SK-N-SH (cell line): ENCODE data around the gene GHRL. TPM values are rescaled to one million over a fixed set of nuclear protein-coding genes. Genes with fewer than 3 reads are reported as not detected.

ENCODE experiments used
- CTCF ChIA-PET: fragments of 300-600, 350-600 bp; formaldehyde crosslinking; extraction: SDS; loops from one replicate; lab custom pipeline; 2021; lab: Yijun Ruan, JAX
- POLR2A ChIA-PET: fragments of 350-600 bp; sonication (Branson Sonifier 250); formaldehyde crosslinking; extraction: SDS; loops from one replicate; lab custom pipeline; 2020; ENCODE audit warnings: antibody characterized with exemption, inconsistent platforms; lab: Yijun Ruan, JAX
- DNase-seq: peaks from one replicate; pipeline ENCODE4 v3.0.0; 2012
- H2AFZ ChIP-seq: fragments of 200-600 bp; sonication (generic); 2 replicates; pipeline ENCODE4 v1.8.1; 2016; ENCODE audit warnings: antibody characterized with exemption, mild to moderate bottlenecking, low read depth
- H3F3A ChIP-seq: fragments of 200-600 bp; sonication (generic); replicated peaks from 2 replicates; pipeline ENCODE3; 2016; ENCODE audit warnings: antibody characterized with exemption, mild to moderate bottlenecking; ENCODE audit not compliant: insufficient read depth
- H3K27ac ChIP-seq, 2 experiments: fragments of 200-500 bp in 1 of 2; fragments of 200-600 bp in 1 of 2; sonication (Bioruptor generic) in 1 of 2; sonication (generic), shearing (Covaris generic) in 1 of 2; 2 replicates each; pipeline versions ENCODE4 v1.5.1 to v1.6.1; 2014 to 2016; ENCODE audit warnings: low read depth in 2 of 2, inconsistent platforms in 1 of 2, low read length in 1 of 2, mild to moderate bottlenecking in 1 of 2, mixed read lengths in 1 of 2
- H3K27me3 ChIP-seq: fragments of 200-600 bp; sonication (generic), shearing (Covaris generic); 2 replicates; pipeline ENCODE4 v1.6.1; 2016; ENCODE audit warnings: mixed run types; ENCODE audit not compliant: insufficient read depth
- H3K36me3 ChIP-seq, 2 experiments: fragments of 200-500 bp in 1 of 2; fragments of 200-600 bp in 1 of 2; sonication (Bioruptor generic) in 1 of 2; sonication (generic) in 1 of 2; replicated peaks in 1 of 2; 2 replicates each; pipeline versions ENCODE3 to v1.5.1; 2014 to 2016; ENCODE audit warnings: low read length in 1 of 2, mild to moderate bottlenecking in 1 of 2; ENCODE audit not compliant: insufficient read depth in 2 of 2, control insufficient read depth in 1 of 2
- H3K4me1 ChIP-seq, 2 experiments: fragments of 200-500 bp in 1 of 2; fragments of 200-600 bp in 1 of 2; sonication (Bioruptor generic) in 1 of 2; sonication (generic), shearing (Covaris generic) in 1 of 2; 2 replicates each; pipeline versions ENCODE4 v1.5.1 to v1.6.1; 2014 to 2016; ENCODE audit warnings: low read depth in 1 of 2, low read length in 1 of 2, mixed run types in 1 of 2; ENCODE audit not compliant: insufficient read depth in 2 of 2, control insufficient read depth in 1 of 2
- H3K4me2 ChIP-seq: fragments of 200-600 bp; sonication (generic), shearing (Covaris generic); 2 replicates; pipeline ENCODE4 v1.6.1; 2017; ENCODE audit warnings: mixed run types
- H3K4me3 ChIP-seq, 2 experiments: fragments of 200-500 bp in 1 of 2; fragments of 200-600 bp in 1 of 2; sonication (Bioruptor generic) in 1 of 2; sonication (generic), shearing (Covaris generic) in 1 of 2; 2 replicates each; pipeline versions ENCODE4 v1.5.1 to v1.8.1; 2014 to 2016; ENCODE audit warnings: low read depth in 2 of 2, inconsistent platforms in 1 of 2, low read length in 1 of 2, mild to moderate bottlenecking in 1 of 2, mixed read lengths in 1 of 2, moderate library complexity in 1 of 2
- H3K79me2 ChIP-seq: fragments of 200-600 bp; sonication (generic); 2 replicates; pipeline ENCODE4 v1.8.1; 2017; ENCODE audit warnings: mild to moderate bottlenecking; ENCODE audit not compliant: insufficient read depth
- H3K9ac ChIP-seq: fragments of 200-600 bp; sonication (generic); 2 replicates; pipeline ENCODE4 v1.6.1; 2017; ENCODE audit warnings: mixed run types
- H3K9me2 ChIP-seq: fragments of 200-600 bp; sonication (generic); 2 replicates; pipeline ENCODE4 v1.6.1; 2017; ENCODE audit warnings: mixed run types
- H3K9me3 ChIP-seq: fragments of 200-600 bp; sonication (generic); 2 replicates; pipeline ENCODE4 v1.6.1; 2017; ENCODE audit warnings: mixed run types, mild to moderate bottlenecking, moderate library complexity
- H4K20me1 ChIP-seq: fragments of 200-600 bp; sonication (generic); 2 replicates; pipeline ENCODE4 v1.6.1; 2017; ENCODE audit warnings: mild to moderate bottlenecking, mixed run types; ENCODE audit not compliant: insufficient read depth
- EZH2phosphoT487 ChIP-seq: fragments of 200-600 bp; sonication (generic); IDR thresholded peaks from 2 replicates; pipeline ENCODE4 v1.6.1; 2017; ENCODE audit warnings: low read depth, mixed run types, mild to moderate bottlenecking, antibody characterized with exemption, moderate library complexity, borderline replicate concordance
- FOSL2 ChIP-seq: IDR thresholded peaks from 2 replicates; pipeline ENCODE4 v1.4.0; 2012; ENCODE audit warnings: low read depth, mild to moderate bottlenecking, moderate library complexity, borderline replicate concordance
- FOXJ3 ChIP-seq: sonication (generic); formaldehyde crosslinking; IDR thresholded peaks from 2 replicates; pipeline ENCODE4 v1.5.1; 2020; ENCODE audit warnings: mild to moderate bottlenecking, missing genetic modification reagents
- GABPA ChIP-seq: IDR thresholded peaks from 2 replicates; pipeline ENCODE4 v1.4.0; 2012; ENCODE audit warnings: low read depth, mild to moderate bottlenecking
- IRF3 ChIP-seq: fragments of 150-350 bp; IDR thresholded peaks from 2 replicates; pipeline ENCODE4 v1.6.1; 2016; ENCODE audit warnings: mild to moderate bottlenecking, low read depth, low read length
- JUND ChIP-seq: IDR thresholded peaks from 2 replicates; pipeline ENCODE4 v1.4.0; 2012
- MAX ChIP-seq: IDR thresholded peaks from 2 replicates; pipeline ENCODE4 v1.4.0; 2012; ENCODE audit warnings: low read depth
- MEF2A ChIP-seq: IDR thresholded peaks from 2 replicates; pipeline ENCODE4 v1.4.0; 2012; ENCODE audit warnings: low read depth, borderline replicate concordance
- NFIC ChIP-seq: IDR thresholded peaks from 2 replicates; pipeline ENCODE4 v1.4.0; 2012; ENCODE audit warnings: borderline replicate concordance
- POLR2AphosphoS5 ChIP-seq: IDR thresholded peaks from 2 replicates; pipeline ENCODE4 v1.6.1; 2012; ENCODE audit warnings: low read depth, low read length
- RAD21 ChIP-seq: IDR thresholded peaks from 2 replicates; pipeline ENCODE4 v1.6.1; 2012; ENCODE audit warnings: mild to moderate bottlenecking, low read length
- RXRA ChIP-seq: IDR thresholded peaks from 2 replicates; pipeline ENCODE4 v1.4.0; 2012; ENCODE audit warnings: low read depth, mild to moderate bottlenecking, borderline replicate concordance
- SIN3A ChIP-seq: IDR thresholded peaks from 2 replicates; pipeline ENCODE4 v1.6.1; 2012; ENCODE audit warnings: low read depth, mild to moderate bottlenecking, low read length, moderate library complexity, borderline replicate concordance
- YY1 ChIP-seq: IDR thresholded peaks from 2 replicates; pipeline ENCODE4 v1.4.0; 2012; ENCODE audit warnings: low read depth, mild to moderate bottlenecking
- WGBS: methylation state at CpG from one replicate; pipeline ENCODE4 v1.1.6; 2017; ENCODE audit warnings: low lambda C conversion rate; 5-methylcytosine and 5-hydroxymethylcytosine counted together
- polyA plus RNA-seq, 3 experiments: library from polyadenylated mRNA; depleted of rRNA; stranded (reverse); fragments of >200 nt; gene quantifications; 2 replicates each; pipeline ENCODE4 v1.2.3, GENCODE V29; 2012
- TF ChIP-seq, protein P1 (sequence below): IDR thresholded peaks from 2 replicates; pipeline ENCODE4 v1.6.1; 2012; ENCODE audit warnings: mild to moderate bottlenecking, low read depth, low read length, moderate library complexity
- TF ChIP-seq, protein P2 (sequence below): fragments of 150-350 bp; IDR thresholded peaks from 2 replicates; pipeline ENCODE4 v1.6.1; 2017; ENCODE audit warnings: antibody characterized with exemption, low read length, low read depth, borderline replicate concordance
- TF ChIP-seq, protein P3 (sequence below): IDR thresholded peaks from 2 replicates; pipeline ENCODE4; 2012

Gene GHRL
- polyA plus RNA-seq, 1 of the 3 experiments (the other 2 are of a cell fraction), result not detected

DNA sequence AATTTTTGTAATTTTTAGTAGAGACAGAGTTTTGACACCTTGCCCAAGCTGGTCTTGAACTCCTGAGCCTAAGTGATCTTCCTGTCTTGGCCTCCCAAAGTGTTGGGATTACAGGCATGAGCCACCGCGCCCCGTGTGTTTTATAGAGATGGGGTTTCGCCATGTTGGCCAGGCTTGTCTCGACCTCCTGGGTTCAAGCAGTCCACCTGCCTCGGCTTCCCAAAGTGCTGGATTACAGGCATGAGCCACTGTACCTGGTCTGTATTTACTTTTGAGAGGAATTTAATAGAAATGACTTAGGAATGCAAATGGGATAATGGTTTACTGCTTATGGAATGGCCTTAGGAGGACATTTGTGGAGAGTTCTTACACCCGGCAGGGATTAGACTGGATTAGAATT is 33.7 kb downstream of the GHRL start:
- 99% methylated on average over 7 of the region's 7 CpGs for WGBS

More for the DNA sequence above, 33.7 kb downstream of the GHRL start:
- Histone ChIP-seq H3F3A (no peaks in the 10 kb centered on the region), H3K9me3 (no peaks in the 10 kb centered on the region), H3K27me3 (no peaks in the 10 kb centered on the region), H3K9me2 (no peaks in the 10 kb centered on the region), H3K9ac (no peak overlapping the region), H3K27ac (no peak overlapping the region), H3K4me3 (no peak overlapping the region), H3K79me2 (peaks cover 83% of the 10 kb centered on the region)
- ChIA-PET CTCF (interaction anchor here (1.2 kb wide), 1 partner anchor 28 kb away, joined by 3 read pairs; no protein-coding TSS in a partner anchor), POLR2A (no interaction called here)
- TF ChIP-seq YY1, result no peak
- TF ChIP-seq GABPA, result no peak
- no peak for TF ChIP-seq RXRA
- TF ChIP-seq EZH2phosphoT487, result no peak
- TF ChIP-seq NFIC, result no peak
- no peak for TF ChIP-seq RAD21
- TF ChIP-seq IRF3, result no peak
- no peak for TF ChIP-seq JUND
- no peak for TF ChIP-seq MAX
- TF ChIP-seq, protein P1, sequence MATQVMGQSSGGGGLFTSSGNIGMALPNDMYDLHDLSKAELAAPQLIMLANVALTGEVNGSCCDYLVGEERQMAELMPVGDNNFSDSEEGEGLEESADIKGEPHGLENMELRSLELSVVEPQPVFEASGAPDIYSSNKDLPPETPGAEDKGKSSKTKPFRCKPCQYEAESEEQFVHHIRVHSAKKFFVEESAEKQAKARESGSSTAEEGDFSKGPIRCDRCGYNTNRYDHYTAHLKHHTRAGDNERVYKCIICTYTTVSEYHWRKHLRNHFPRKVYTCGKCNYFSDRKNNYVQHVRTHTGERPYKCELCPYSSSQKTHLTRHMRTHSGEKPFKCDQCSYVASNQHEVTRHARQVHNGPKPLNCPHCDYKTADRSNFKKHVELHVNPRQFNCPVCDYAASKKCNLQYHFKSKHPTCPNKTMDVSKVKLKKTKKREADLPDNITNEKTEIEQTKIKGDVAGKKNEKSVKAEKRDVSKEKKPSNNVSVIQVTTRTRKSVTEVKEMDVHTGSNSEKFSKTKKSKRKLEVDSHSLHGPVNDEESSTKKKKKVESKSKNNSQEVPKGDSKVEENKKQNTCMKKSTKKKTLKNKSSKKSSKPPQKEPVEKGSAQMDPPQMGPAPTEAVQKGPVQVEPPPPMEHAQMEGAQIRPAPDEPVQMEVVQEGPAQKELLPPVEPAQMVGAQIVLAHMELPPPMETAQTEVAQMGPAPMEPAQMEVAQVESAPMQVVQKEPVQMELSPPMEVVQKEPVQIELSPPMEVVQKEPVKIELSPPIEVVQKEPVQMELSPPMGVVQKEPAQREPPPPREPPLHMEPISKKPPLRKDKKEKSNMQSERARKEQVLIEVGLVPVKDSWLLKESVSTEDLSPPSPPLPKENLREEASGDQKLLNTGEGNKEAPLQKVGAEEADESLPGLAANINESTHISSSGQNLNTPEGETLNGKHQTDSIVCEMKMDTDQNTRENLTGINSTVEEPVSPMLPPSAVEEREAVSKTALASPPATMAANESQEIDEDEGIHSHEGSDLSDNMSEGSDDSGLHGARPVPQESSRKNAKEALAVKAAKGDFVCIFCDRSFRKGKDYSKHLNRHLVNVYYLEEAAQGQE, result no peak
- no peak for TF ChIP-seq POLR2AphosphoS5
- no peak for TF ChIP-seq MEF2A
- TF ChIP-seq FOSL2, result no peak
- TF ChIP-seq, protein P2, sequence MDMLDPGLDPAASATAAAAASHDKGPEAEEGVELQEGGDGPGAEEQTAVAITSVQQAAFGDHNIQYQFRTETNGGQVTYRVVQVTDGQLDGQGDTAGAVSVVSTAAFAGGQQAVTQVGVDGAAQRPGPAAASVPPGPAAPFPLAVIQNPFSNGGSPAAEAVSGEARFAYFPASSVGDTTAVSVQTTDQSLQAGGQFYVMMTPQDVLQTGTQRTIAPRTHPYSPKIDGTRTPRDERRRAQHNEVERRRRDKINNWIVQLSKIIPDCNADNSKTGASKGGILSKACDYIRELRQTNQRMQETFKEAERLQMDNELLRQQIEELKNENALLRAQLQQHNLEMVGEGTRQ, result no peak
- TF ChIP-seq FOXJ3, result no peak
- TF ChIP-seq, protein P3, sequence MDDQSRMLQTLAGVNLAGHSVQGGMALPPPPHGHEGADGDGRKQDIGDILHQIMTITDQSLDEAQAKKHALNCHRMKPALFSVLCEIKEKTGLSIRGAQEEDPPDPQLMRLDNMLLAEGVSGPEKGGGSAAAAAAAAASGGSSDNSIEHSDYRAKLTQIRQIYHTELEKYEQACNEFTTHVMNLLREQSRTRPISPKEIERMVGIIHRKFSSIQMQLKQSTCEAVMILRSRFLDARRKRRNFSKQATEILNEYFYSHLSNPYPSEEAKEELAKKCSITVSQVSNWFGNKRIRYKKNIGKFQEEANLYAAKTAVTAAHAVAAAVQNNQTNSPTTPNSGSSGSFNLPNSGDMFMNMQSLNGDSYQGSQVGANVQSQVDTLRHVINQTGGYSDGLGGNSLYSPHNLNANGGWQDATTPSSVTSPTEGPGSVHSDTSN, result no peak
- TF ChIP-seq SIN3A, result no peak
- TF ChIP-seq, all 33 proteins: peak for 0
- H3K4me2 ChIP-seq, result no peak overlapping the region
- H3K36me3 ChIP-seq, result peaks cover 29 to 32% of the 10 kb centered on the region in 2 experiments
- DNase-seq, result no peak
- H2AFZ ChIP-seq, result no peak overlapping the region
- H4K20me1 ChIP-seq, result 0 out of 2 replicates have a peak, but pooled peaks cover 6% of the 10 kb centered on the region
- peaks cover 0 to under 1% of the 10 kb centered on the region in 2 experiments; a peak in 1 of 4 replicates for H3K4me1 ChIP-seq
